SK-N-SH (cell line): ENCODE measurements around the gene RBM18.

Source experiments
- CTCF ChIP-seq: fragments of 200-600 bp; sonication (generic); IDR thresholded peaks from 2 replicates; pipeline ENCODE4 v1.6.1; 2017; ENCODE audit warnings: antibody characterized with exemption, mild to moderate bottlenecking, moderate library complexity
- FOXM1 ChIP-seq: IDR thresholded peaks from 2 replicates; pipeline ENCODE4 v1.4.0; 2012; ENCODE audit warnings: low read depth, mild to moderate bottlenecking
- GABPA ChIP-seq: IDR thresholded peaks from 2 replicates; pipeline ENCODE4 v1.4.0; 2012; ENCODE audit warnings: low read depth, mild to moderate bottlenecking
- GATA2 ChIP-seq: sonication (generic); formaldehyde crosslinking; IDR thresholded peaks from 2 replicates; pipeline ENCODE4 v1.5.0; 2020; ENCODE audit warnings: mild to moderate bottlenecking, missing genetic modification reagents
- MAX ChIP-seq: IDR thresholded peaks from 2 replicates; pipeline ENCODE4 v1.4.0; 2012; ENCODE audit warnings: low read depth
- MEF2A ChIP-seq: IDR thresholded peaks from 2 replicates; pipeline ENCODE4 v1.4.0; 2012; ENCODE audit warnings: low read depth, borderline replicate concordance
- POLR2AphosphoS5 ChIP-seq: IDR thresholded peaks from 2 replicates; pipeline ENCODE4 v1.6.1; 2012; ENCODE audit warnings: low read depth, low read length
- RAD21 ChIP-seq: IDR thresholded peaks from 2 replicates; pipeline ENCODE4 v1.6.1; 2012; ENCODE audit warnings: mild to moderate bottlenecking, low read length
- REST ChIP-seq: IDR thresholded peaks from 2 replicates; pipeline ENCODE4 v1.6.1; 2012; ENCODE audit warnings: mild to moderate bottlenecking, low read depth, low read length, moderate library complexity
- RFX5 ChIP-seq: IDR thresholded peaks from 2 replicates; pipeline ENCODE4 v1.6.1; 2012; ENCODE audit warnings: mild to moderate bottlenecking, improper control_type of control experiment, low read length
- SIN3A ChIP-seq: IDR thresholded peaks from 2 replicates; pipeline ENCODE4 v1.6.1; 2012; ENCODE audit warnings: low read depth, mild to moderate bottlenecking, low read length, moderate library complexity, borderline replicate concordance

- TF ChIP-seq FOXM1 (no peak), GATA2 (CRISPR knock-in tag) (no peak), CTCF (no peak), MAX (no peak), REST (no peak), POLR2AphosphoS5 (no peak), RFX5 (no peak), SIN3A (no peak), RAD21 (no peak), MEF2A (no peak), GABPA (no peak)
These were observed 43.3 kb downstream of the RBM18 start for GRCh38 chr9:122221183-122221811.
